GM18505 (cell line): ENCODE measurements around the gene CCDC68.
A peak's percentile ranks its signal among the peaks of the same experiment; 100 is the strongest.

Experiments
- ATAC-seq: cut with Tn5 transposase; IDR thresholded peaks from one replicate; pipeline ENCODE4 v1.9.1; 2021; ENCODE audit not compliant: unreplicated experiment
- POLR2A ChIP-seq: IDR thresholded peaks from 4 replicates; pipeline ENCODE4 v1.6.1; 2011; ENCODE audit warnings: borderline replicate concordance; ENCODE audit not compliant: insufficient read depth, insufficient read length; ENCODE audit errors: extremely low read depth

Gene CCDC68

GRCh38 chr18:54958704-54959625 is at the start of gene CCDC68:
TSS of gene CCDC68 (minus strand) at chr18:54959461. CDS start at chr18:54942791, 16,670 bp downstream.
- ATAC-seq: no peak
- no peak for TF ChIP-seq POLR2A

- ATAC-seq: no peak
Measured at GRCh38 chr18:55007602-55008001, 48.3 kb upstream of the CCDC68 start.

GRCh38 chr18:55003695-55004094 is 44.4 kb upstream of the CCDC68 start:
- ATAC-seq: no peak
- TF ChIP-seq POLR2A: no peak

More at GRCh38 chr18:55007602-55008001, 48.3 kb upstream of the CCDC68 start:
- TF ChIP-seq POLR2A: no peak

GRCh38 chr18:55002261-55002660 is 43.0 kb upstream of the CCDC68 start:
- no peak for ATAC-seq
- TF ChIP-seq POLR2A: no peak

- no peak for TF ChIP-seq POLR2A
- ATAC-seq: no peak
Measured at GRCh38 chr18:55001394-55002024, 42.2 kb upstream of the CCDC68 start.

GRCh38 chr18:55000529-55000928 is 41.3 kb upstream of the CCDC68 start:
- ATAC-seq: no peak
- no peak for TF ChIP-seq POLR2A

- no peak for ATAC-seq
- no peak for TF ChIP-seq POLR2A
Measured at GRCh38 chr18:54999016-54999415, 39.8 kb upstream of the CCDC68 start.

GRCh38 chr18:54995421-54996143 is 36.3 kb upstream of the CCDC68 start:
- no peak for TF ChIP-seq POLR2A
- no peak for ATAC-seq

- ATAC-seq: no peak
- no peak for TF ChIP-seq POLR2A
Measured at GRCh38 chr18:54991981-54992380, 32.7 kb upstream of the CCDC68 start.

GRCh38 chr18:54984908-54985307 is 25.6 kb upstream of the CCDC68 start:
- TF ChIP-seq POLR2A: no peak
- no peak for ATAC-seq

- TF ChIP-seq POLR2A: no peak
- no peak for ATAC-seq
Measured at GRCh38 chr18:54983791-54984190, 24.5 kb upstream of the CCDC68 start.

GRCh38 chr18:54983041-54983686 is 23.9 kb upstream of the CCDC68 start:
- TF ChIP-seq POLR2A: no peak
- peak; percentile 86 for ATAC-seq

GRCh38 chr18:54981076-54981475 is 21.8 kb upstream of the CCDC68 start:
- TF ChIP-seq POLR2A: no peak
- ATAC-seq: no peak

GRCh38 chr18:54975598-54975997 is 16.3 kb upstream of the CCDC68 start:
- TF ChIP-seq POLR2A: no peak
- no peak for ATAC-seq

GRCh38 chr18:54973046-54973445 is 13.8 kb upstream of the CCDC68 start:
- TF ChIP-seq POLR2A: no peak
- no peak for ATAC-seq
